ENCODE results near the gene CCL19. TPM values are rescaled to one million over a fixed set of nuclear protein-coding genes. Genes with fewer than 3 reads are reported as not detected.
"Not testable (repeated sequence)": the region's sequence is repeated elsewhere in the genome, so short reads cannot be mapped to it uniquely, and the experiment has no call there.

CCL19 gene
- total RNA-seq, 4 donors from 2014 or later: 3.6 TPM; not detected in 3

- no peak for DNase-seq (ENCODE audit: low spot score in 2 of 2)
- H3K4me3 ChIP-seq (ENCODE audit: low read depth, poor library complexity, severe bottlenecking): no peak overlapping the region
- intact Hi-C loops (cut with DNase I; ENCODE audit: low total_unique reads): no loop called here
- WGBS, 2 donors: 94 to 96% methylated on average over 11 of the region's 11 CpGs
- TF ChIP-seq CTCF (IDR thresholded peaks at IDR 0.05): no peak
These were observed 32.1 kb upstream of the CCL19 start for GRCh38 chr9:34723141-34723540.

- H3K4me3 ChIP-seq (ENCODE audit: low read depth, poor library complexity, severe bottlenecking); DNase-seq (ENCODE audit: low spot score in 2 of 2); intact Hi-C loops (cut with DNase I; ENCODE audit: low total_unique reads): not testable (repeated sequence)
These were observed 28.6 kb upstream of the CCL19 start for GRCh38 chr9:34719769-34720025.

- WGBS, 2 donors: 85 to 91% methylated on average over 8 of the region's 8 CpGs
- intact Hi-C loops (cut with DNase I; ENCODE audit: low total_unique reads): no loop called here
- H3K4me3 ChIP-seq (ENCODE audit: low read depth, poor library complexity, severe bottlenecking): no peak overlapping the region
- peak in 1 of 2 donors; percentile 54 for DNase-seq (ENCODE audit: low spot score in 2 of 2)
- TF ChIP-seq POLR2A (IDR thresholded peaks at IDR 0.05) (no peak), CTCF (IDR thresholded peaks at IDR 0.05) (no peak)
These were observed 28.1 kb upstream of the CCL19 start for GRCh38 chr9:34719021-34719768.

- TF ChIP-seq POLR2A (IDR thresholded peaks at IDR 0.05) (no peak), CTCF (IDR thresholded peaks at IDR 0.05) (no peak)
- DNase-seq (ENCODE audit: low spot score in 2 of 2): peak in 1 of 2 donors; percentile 43
- intact Hi-C loops (cut with DNase I; ENCODE audit: low total_unique reads): no loop called here
- 62 to 69% methylated on average over 3 of the region's 3 CpGs for WGBS, 2 donors
- no peak overlapping the region for H3K4me3 ChIP-seq (ENCODE audit: low read depth, poor library complexity, severe bottlenecking)
These were observed 27.0 kb upstream of the CCL19 start for GRCh38 chr9:34717996-34718614.

- no peak overlapping the region for H3K4me3 ChIP-seq (ENCODE audit: low read depth, poor library complexity, severe bottlenecking)
- 54 to 61% methylated on average over 4 of the region's 4 CpGs for WGBS, 2 donors
- intact Hi-C loops (cut with DNase I; ENCODE audit: low total_unique reads): no loop called here
- no peak for TF ChIP-seq POLR2A (IDR thresholded peaks at IDR 0.05)
- no peak for TF ChIP-seq CTCF (IDR thresholded peaks at IDR 0.05)
- peak in 1 of 2 donors; percentile 40 for DNase-seq (ENCODE audit: low spot score in 2 of 2)
These were observed 25.6 kb upstream of the CCL19 start for GRCh38 chr9:34716711-34717110.

- no peak overlapping the region for H3K4me3 ChIP-seq (ENCODE audit: low read depth, poor library complexity, severe bottlenecking)
These were observed 24.7 kb upstream of the CCL19 start for GRCh38 chr9:34715639-34716215.

More at GRCh38 chr9:34715639-34716215, 24.7 kb upstream of the CCL19 start:
- 53 to 68% methylated on average over 7 of the region's 7 CpGs for WGBS, 2 donors
- intact Hi-C loops (cut with DNase I; ENCODE audit: low total_unique reads): no loop called here
- TF ChIP-seq POLR2A (IDR thresholded peaks at IDR 0.05) (no peak), CTCF (IDR thresholded peaks at IDR 0.05) (no peak)
- peak in 1 of 2 donors; percentile 68 for DNase-seq (ENCODE audit: low spot score in 2 of 2)

All from lower leg skin (tissue), 4 donors.